BLaER1 (cell line): ENCODE results near the gene GTF2F1.

Experiments
- H3K27ac ChIP-seq: shearing (Covaris generic); formaldehyde crosslinking; 2 replicates; pipeline ENCODE4 v1.8.1; 2022
- H3K27me3 ChIP-seq: shearing (Covaris generic); formaldehyde crosslinking; 2 replicates; pipeline ENCODE4 v1.8.1; 2022
- H3K36me3 ChIP-seq: shearing (Covaris generic); formaldehyde crosslinking; 2 replicates; pipeline ENCODE4 v1.8.1; 2022
- H3K4me1 ChIP-seq: shearing (Covaris generic); formaldehyde crosslinking; 2 replicates; pipeline ENCODE4 v1.8.1; 2022
- H3K4me2 ChIP-seq: shearing (Covaris generic); formaldehyde crosslinking; 2 replicates; pipeline ENCODE4 v1.8.1; 2022
- H3K4me3 ChIP-seq: shearing (Covaris generic); formaldehyde crosslinking; 2 replicates; pipeline ENCODE4 v1.8.1; 2022
- H3K9ac ChIP-seq: shearing (Covaris generic); formaldehyde crosslinking; 2 replicates; pipeline ENCODE4 v1.8.1; 2022
- H3K9me3 ChIP-seq: shearing (Covaris generic); formaldehyde crosslinking; 2 replicates; pipeline ENCODE4 v1.8.1; 2022
- H4K20me1 ChIP-seq: shearing (Covaris generic); formaldehyde crosslinking; 2 replicates; pipeline ENCODE4 v1.8.1; 2022
- Cebpa-rat ChIP-seq: shearing (Covaris generic); IDR thresholded peaks from 2 replicates; pipeline ENCODE4 v1.8.1; 2022

GTF2F1 gene

GRCh38 chr19:6417713-6418561 is 25.0 kb upstream of the GTF2F1 start:
- Histone ChIP-seq H3K36me3 (peaks cover 97% of the 10 kb centered on the region), H3K9ac (no peak overlapping the region), H3K27ac (no peak overlapping the region), H3K4me3 (no peak overlapping the region), H4K20me1 (peaks cover 92% of the 10 kb centered on the region), H3K27me3 (no peaks in the 10 kb centered on the region), H3K9me3 (no peaks in the 10 kb centered on the region), H3K4me1 (peaks cover 11% of the 10 kb centered on the region), H3K4me2 (no peak overlapping the region)
- no peak for TF ChIP-seq Cebpa-rat

GRCh38 chr19:6416658-6417405 is 23.9 kb upstream of the GTF2F1 start:
- no peaks in the 10 kb centered on the region for H3K9me3 ChIP-seq
- 0 out of 2 replicates have a peak, but pooled peaks cover under 1% of the 10 kb centered on the region for H3K4me1 ChIP-seq
- no peaks in the 10 kb centered on the region for H3K27me3 ChIP-seq
- H3K27ac ChIP-seq: no peak overlapping the region
- H3K4me3 ChIP-seq: no peak overlapping the region
- H3K9ac ChIP-seq: no peak overlapping the region
- H3K36me3 ChIP-seq: peaks cover 97% of the 10 kb centered on the region
- H4K20me1 ChIP-seq: peaks cover 92% of the 10 kb centered on the region
- no peak overlapping the region for H3K4me2 ChIP-seq
- no peak for TF ChIP-seq Cebpa-rat

- no peak overlapping the region for H3K4me3 ChIP-seq
- no peak overlapping the region for H3K4me2 ChIP-seq
- H3K27ac ChIP-seq: no peak overlapping the region
- H3K9ac ChIP-seq: no peak overlapping the region
- TF ChIP-seq Cebpa-rat: no peak
- H3K9me3 ChIP-seq: no peaks in the 10 kb centered on the region
- H3K27me3 ChIP-seq: no peaks in the 10 kb centered on the region
- peaks cover 88% of the 10 kb centered on the region for H3K36me3 ChIP-seq
- peaks cover 86% of the 10 kb centered on the region for H4K20me1 ChIP-seq
- H3K4me1 ChIP-seq: no peaks in the 10 kb centered on the region
Measured at GRCh38 chr19:6415591-6416190, 22.7 kb upstream of the GTF2F1 start.

GRCh38 chr19:6414793-6415590 is 22.0 kb upstream of the GTF2F1 start:
- Histone ChIP-seq H3K9me3 (no peaks in the 10 kb centered on the region), H4K20me1 (peaks cover 79% of the 10 kb centered on the region), H3K4me2 (no peak overlapping the region), H3K4me1 (no peaks in the 10 kb centered on the region), H3K36me3 (peaks cover 81% of the 10 kb centered on the region), H3K4me3 (no peak overlapping the region), H3K27me3 (no peaks in the 10 kb centered on the region), H3K9ac (no peak overlapping the region), H3K27ac (no peak overlapping the region)
- no peak for TF ChIP-seq Cebpa-rat

GRCh38 chr19:6413721-6414643 is 21.0 kb upstream of the GTF2F1 start:
- no peak for TF ChIP-seq Cebpa-rat

GRCh38 chr19:6413291-6413690 is 20.3 kb upstream of the GTF2F1 start:
- H3K4me2 ChIP-seq: no peak overlapping the region
- H3K9ac ChIP-seq: no peak overlapping the region
- no peak overlapping the region for H3K27ac ChIP-seq
- H3K9me3 ChIP-seq: no peaks in the 10 kb centered on the region
- no peak for TF ChIP-seq Cebpa-rat
- H3K27me3 ChIP-seq: no peaks in the 10 kb centered on the region
- no peaks in the 10 kb centered on the region for H3K4me1 ChIP-seq
- H4K20me1 ChIP-seq: peaks cover 62% of the 10 kb centered on the region
- H3K4me3 ChIP-seq: no peak overlapping the region
- H3K36me3 ChIP-seq: peaks cover 64% of the 10 kb centered on the region

More at GRCh38 chr19:6413721-6414643, 21.0 kb upstream of the GTF2F1 start:
- Histone ChIP-seq H3K4me1 (no peaks in the 10 kb centered on the region), H3K36me3 (peaks cover 71% of the 10 kb centered on the region), H4K20me1 (peaks cover 69% of the 10 kb centered on the region), H3K4me2 (no peak overlapping the region), H3K9me3 (no peaks in the 10 kb centered on the region), H3K27me3 (no peaks in the 10 kb centered on the region), H3K4me3 (no peak overlapping the region), H3K9ac (no peak overlapping the region), H3K27ac (no peak overlapping the region)

- H3K27me3 ChIP-seq: no peaks in the 10 kb centered on the region
Measured at GRCh38 chr19:6412447-6413091, 19.6 kb upstream of the GTF2F1 start.

GRCh38 chr19:6412061-6412446 is 19.1 kb upstream of the GTF2F1 start:
- no peaks in the 10 kb centered on the region for H3K4me1 ChIP-seq
- H3K9me3 ChIP-seq: no peaks in the 10 kb centered on the region
- no peaks in the 10 kb centered on the region for H3K27me3 ChIP-seq
- H3K9ac ChIP-seq: no peak overlapping the region
- peaks cover 52% of the 10 kb centered on the region for H3K36me3 ChIP-seq
- no peak overlapping the region for H3K4me3 ChIP-seq
- H3K27ac ChIP-seq: no peak overlapping the region
- no peak for TF ChIP-seq Cebpa-rat
- no peak overlapping the region for H3K4me2 ChIP-seq
- peaks cover 49% of the 10 kb centered on the region for H4K20me1 ChIP-seq

More at GRCh38 chr19:6412447-6413091, 19.6 kb upstream of the GTF2F1 start:
- Histone ChIP-seq H4K20me1 (peaks cover 54% of the 10 kb centered on the region), H3K27ac (no peak overlapping the region), H3K9ac (no peak overlapping the region), H3K4me3 (no peak overlapping the region), H3K9me3 (no peaks in the 10 kb centered on the region), H3K4me1 (no peaks in the 10 kb centered on the region), H3K4me2 (no peak overlapping the region), H3K36me3 (peaks cover 57% of the 10 kb centered on the region)
- no peak for TF ChIP-seq Cebpa-rat
